SK-N-MC (cell line): ENCODE results near the gene ALG14.

ENCODE experiments used
- DNase-seq: peaks from one replicate; pipeline ENCODE4 v3.0.0-alpha.2; 2011; ENCODE audit warnings: low read depth, low spot score
- H3K27ac ChIP-seq: fragments of 200-600 bp; sonication (generic); 2 replicates; pipeline ENCODE4 v1.5.1; 2016; ENCODE audit warnings: mixed run types
- H3K36me3 ChIP-seq: fragments of 200-600 bp; sonication (generic); 2 replicates; pipeline ENCODE4 v1.6.1; 2017; ENCODE audit warnings: antibody characterized with exemption, low read length, mixed read lengths; ENCODE audit not compliant: insufficient read depth
- H3K4me3 ChIP-seq: fragments of 200-600 bp; sonication (generic); 2 replicates; pipeline ENCODE4 v1.5.1; 2016
- H3K9ac ChIP-seq: fragments of 200-600 bp; sonication (generic); 2 replicates; pipeline ENCODE4 v1.8.0; 2017; ENCODE audit warnings: mixed run types, mixed read lengths; ENCODE audit not compliant: insufficient read length
- H3K9me3 ChIP-seq: fragments of 200-600 bp; sonication (generic); 2 replicates; pipeline ENCODE4 v1.6.1; 2017; ENCODE audit warnings: low read depth, mild to moderate bottlenecking, antibody characterized with exemption, low read length, moderate library complexity, mixed read lengths
- EZH2 ChIP-seq: fragments of 200-600 bp; sonication (generic); IDR thresholded peaks from one replicate; pipeline ENCODE4 v1.6.1; 2017; ENCODE audit warnings: antibody characterized with exemption
- FOXP2 ChIP-seq: optimal IDR thresholded peaks from 2 replicates; pipeline ENCODE3; 2011; ENCODE audit warnings: mild to moderate bottlenecking, moderate library complexity; ENCODE audit not compliant: insufficient read depth; ENCODE audit errors: extremely low read length, control extremely low read depth
- POLR2AphosphoS5 ChIP-seq: IDR thresholded peaks from 2 replicates; pipeline ENCODE4 v1.6.1; 2012; ENCODE audit warnings: mild to moderate bottlenecking, low read depth, low read length, borderline replicate concordance

The ALG14 gene

GRCh38 chr1:95115708-95116137 lies 43.0 kb upstream of the ALG14 start:
- H3K27ac ChIP-seq, result no peak overlapping the region
- TF ChIP-seq POLR2AphosphoS5, result no peak
- no peak for TF ChIP-seq EZH2
- no peaks in the 10 kb centered on the region for H3K36me3 ChIP-seq
- no peaks in the 10 kb centered on the region for H3K9me3 ChIP-seq
- no peak overlapping the region for H3K4me3 ChIP-seq
- no peak for DNase-seq
- H3K9ac ChIP-seq, result no peak overlapping the region

- Histone ChIP-seq H3K27ac (no peak overlapping the region), H3K9ac (no peak overlapping the region), H3K4me3 (no peak overlapping the region), H3K36me3 (no peaks in the 10 kb centered on the region), H3K9me3 (no peaks in the 10 kb centered on the region)
- TF ChIP-seq EZH2 (no peak), FOXP2 (no peak), POLR2AphosphoS5 (no peak)
- no peak for DNase-seq
Measured at GRCh38 chr1:95113684-95114083, 40.9 kb upstream of the ALG14 start.

GRCh38 chr1:95111014-95111413 lies 38.3 kb upstream of the ALG14 start:
- no peaks in the 10 kb centered on the region for H3K9me3 ChIP-seq
- TF ChIP-seq FOXP2, result no peak
- TF ChIP-seq POLR2AphosphoS5, result no peak
- no peak for TF ChIP-seq EZH2

GRCh38 chr1:95108792-95109191 lies 36.0 kb upstream of the ALG14 start:
- no peak for DNase-seq
- Histone ChIP-seq H3K9me3 (no peaks in the 10 kb centered on the region), H3K36me3 (no peaks in the 10 kb centered on the region), H3K27ac (no peak overlapping the region), H3K9ac (no peak overlapping the region), H3K4me3 (no peak overlapping the region)
- TF ChIP-seq EZH2 (no peak), POLR2AphosphoS5 (no peak), FOXP2 (no peak)

More at GRCh38 chr1:95111014-95111413, 38.3 kb upstream of the ALG14 start:
- no peaks in the 10 kb centered on the region for H3K36me3 ChIP-seq
- H3K27ac ChIP-seq, result no peak overlapping the region
- no peak overlapping the region for H3K4me3 ChIP-seq
- no peak overlapping the region for H3K9ac ChIP-seq
- no peak for DNase-seq

GRCh38 chr1:95098196-95098595 lies 25.4 kb upstream of the ALG14 start:
- no peaks in the 10 kb centered on the region for H3K9me3 ChIP-seq
- no peak overlapping the region for H3K9ac ChIP-seq
- no peak overlapping the region for H3K4me3 ChIP-seq
- no peaks in the 10 kb centered on the region for H3K36me3 ChIP-seq
- no peak overlapping the region for H3K27ac ChIP-seq
- DNase-seq, result no peak
- TF ChIP-seq FOXP2 (no peak), POLR2AphosphoS5 (no peak), EZH2 (no peak)

- no peak for DNase-seq
- no peaks in the 10 kb centered on the region for H3K36me3 ChIP-seq
- no peak overlapping the region for H3K27ac ChIP-seq
- no peak overlapping the region for H3K9ac ChIP-seq
- no peaks in the 10 kb centered on the region for H3K9me3 ChIP-seq
- TF ChIP-seq EZH2 (no peak), FOXP2 (no peak), POLR2AphosphoS5 (no peak)
- no peak overlapping the region for H3K4me3 ChIP-seq
Measured at GRCh38 chr1:95097426-95097825, 24.7 kb upstream of the ALG14 start.

GRCh38 chr1:95096218-95096841 lies 23.6 kb upstream of the ALG14 start:
- H3K4me3 ChIP-seq, result no peak overlapping the region
- no peaks in the 10 kb centered on the region for H3K9me3 ChIP-seq
- H3K9ac ChIP-seq, result no peak overlapping the region
- H3K36me3 ChIP-seq, result no peaks in the 10 kb centered on the region
- TF ChIP-seq FOXP2 (no peak), POLR2AphosphoS5 (no peak), EZH2 (no peak)
- DNase-seq, result no peak
- no peak overlapping the region for H3K27ac ChIP-seq

GRCh38 chr1:95095833-95096217 lies 23.1 kb upstream of the ALG14 start:
- no peak for DNase-seq
- no peak overlapping the region for H3K9ac ChIP-seq
- H3K4me3 ChIP-seq, result no peak overlapping the region
- H3K9me3 ChIP-seq, result no peaks in the 10 kb centered on the region
- TF ChIP-seq FOXP2 (no peak), EZH2 (no peak), POLR2AphosphoS5 (no peak)
- H3K36me3 ChIP-seq, result no peaks in the 10 kb centered on the region
- H3K27ac ChIP-seq, result no peak overlapping the region

- DNase-seq, result no peak
- no peaks in the 10 kb centered on the region for H3K36me3 ChIP-seq
- no peak overlapping the region for H3K9ac ChIP-seq
- no peak overlapping the region for H3K4me3 ChIP-seq
- no peaks in the 10 kb centered on the region for H3K9me3 ChIP-seq
- TF ChIP-seq EZH2 (no peak), POLR2AphosphoS5 (no peak), FOXP2 (no peak)
- H3K27ac ChIP-seq, result no peak overlapping the region
Measured at GRCh38 chr1:95094923-95095322, 22.2 kb upstream of the ALG14 start.
